Esophagus squamous epithelium (tissue), 5 donors: ENCODE measurements around the gene ECM2. TPM values are rescaled to one million over a fixed set of nuclear protein-coding genes. Genes with fewer than 3 reads are reported as not detected.

ENCODE experiments used
- DNase-seq: peaks from one replicate; lab custom pipeline; 2025; lab: John Stamatoyannopoulos, UW
- H3K27ac ChIP-seq, 4 donors: fragments of 200-600 bp; sonication (generic); one replicate each; pipeline ENCODE4 v1.5.1; 2016 to 2019; ENCODE audit warnings: mild to moderate bottlenecking in 1 of 4
- H3K27me3 ChIP-seq, 4 donors: fragments of 200-600 bp; sonication (generic); 1 replicate in 3 of 4; 2 replicates in 1 of 4; pipeline versions ENCODE4 v1.5.1 to v1.6.0; 2017 to 2021; ENCODE audit warnings: antibody characterized with exemption in 1 of 4
- H3K36me3 ChIP-seq, 3 donors: fragments of 200-600 bp; sonication (generic); one replicate each; pipeline ENCODE4 v1.5.1; 2016 to 2019
- H3K4me1 ChIP-seq, 3 donors: fragments of 200-600 bp; sonication (generic); one replicate each; pipeline ENCODE4 v1.5.1; 2017 to 2019
- H3K4me3 ChIP-seq, 4 donors: fragments of 200-600 bp; sonication (generic); 1 replicate in 3 of 4; 2 replicates in 1 of 4; pipeline ENCODE4 v1.5.1; 2016 to 2019; ENCODE audit warnings: mild to moderate bottlenecking in 2 of 4, moderate library complexity in 1 of 4
- H3K9me3 ChIP-seq, 3 donors: fragments of 200-600 bp; sonication (generic); one replicate each; pipeline ENCODE4 v1.5.1; 2016 to 2019
- POLR2A ChIP-seq, 4 donors: fragments of 450-650 bp; IDR thresholded peaks; one replicate each; pipeline ENCODE4 v1.6.1; 2017; ENCODE audit warnings: antibody characterized with exemption in 4 of 4, mild to moderate bottlenecking in 4 of 4, moderate library complexity in 3 of 4
- WGBS, 2 donors: methylation state at CpG; one replicate each; pipeline ENCODE4 v1.1.5; 2018; 5-methylcytosine and 5-hydroxymethylcytosine counted together
- intact Hi-C: fragments of 100-400 bp; cut with DNase I; formaldehyde crosslinking; loops from one replicate; pipeline ENCODE4 v1.15.0; 2022
- total RNA-seq, 4 donors: library from RNA; depleted of rRNA; stranded (reverse); fragments of >200 nt; gene quantifications; one replicate each; pipeline ENCODE4 v1.1.0, GENCODE V29; 2016
- TF ChIP-seq, protein P1 (sequence below), 6 experiments: fragments of 450-650 bp in 4 of 6; fragments of 200-600 bp in 2 of 6; sonication (generic) in 2 of 6; IDR thresholded peaks; one replicate each; pipeline ENCODE4 v1.5.1; 2016 to 2019; ENCODE audit warnings: antibody characterized with exemption in 6 of 6, mild to moderate bottlenecking in 4 of 6, moderate library complexity in 4 of 6
- donor health status: DM: yes; HTN: yes; CAD: no.

ECM2 gene
- total RNA-seq, 4 donors from 2014 or later: 0.57 to 13.1 (median 3.5) TPM

DNA sequence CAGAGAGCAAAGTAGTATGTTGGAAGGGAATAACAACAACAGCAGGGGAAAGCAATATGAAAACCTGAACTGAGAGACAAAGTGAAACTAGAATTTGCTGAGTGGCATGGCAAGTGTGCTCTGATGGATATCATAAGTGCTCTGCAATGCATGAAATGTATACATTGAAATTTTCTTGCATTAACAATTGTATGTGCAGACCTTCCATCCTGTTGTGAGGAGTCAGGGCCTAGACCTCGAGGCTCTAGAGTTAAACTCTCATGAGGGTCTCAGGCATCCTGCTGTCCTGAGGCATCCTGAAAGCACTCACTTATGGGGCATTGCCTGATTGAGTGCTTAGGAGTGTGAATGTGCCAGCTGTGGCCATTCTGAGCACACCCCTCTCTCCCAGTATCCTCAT, 1.1 kb downstream of the ECM2 start:
- DNase-seq: no peak
- peak overlapping the region in 2 of 4 donors; percentile 13 to 54 for H3K4me3 ChIP-seq

DNA sequence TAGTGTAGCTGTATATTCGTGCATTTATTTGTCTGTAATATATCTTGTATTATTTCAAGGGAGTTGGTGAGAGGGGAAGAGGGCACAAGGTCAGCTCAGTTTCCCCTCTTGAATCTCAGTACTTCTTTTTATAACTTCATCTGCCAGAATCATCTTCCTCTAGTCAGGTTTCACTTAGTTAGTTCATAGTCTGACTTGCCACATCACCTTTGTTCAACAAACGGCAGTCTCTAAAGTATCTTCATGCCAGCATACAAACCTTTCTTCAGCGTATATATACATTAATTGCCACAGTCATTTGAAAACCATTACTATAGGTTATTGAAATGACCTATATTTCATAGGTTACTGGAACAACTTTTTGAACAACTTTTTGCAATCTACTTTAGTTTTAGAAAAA, 1.6 kb downstream of the ECM2 start:
- TF ChIP-seq, protein P1, sequence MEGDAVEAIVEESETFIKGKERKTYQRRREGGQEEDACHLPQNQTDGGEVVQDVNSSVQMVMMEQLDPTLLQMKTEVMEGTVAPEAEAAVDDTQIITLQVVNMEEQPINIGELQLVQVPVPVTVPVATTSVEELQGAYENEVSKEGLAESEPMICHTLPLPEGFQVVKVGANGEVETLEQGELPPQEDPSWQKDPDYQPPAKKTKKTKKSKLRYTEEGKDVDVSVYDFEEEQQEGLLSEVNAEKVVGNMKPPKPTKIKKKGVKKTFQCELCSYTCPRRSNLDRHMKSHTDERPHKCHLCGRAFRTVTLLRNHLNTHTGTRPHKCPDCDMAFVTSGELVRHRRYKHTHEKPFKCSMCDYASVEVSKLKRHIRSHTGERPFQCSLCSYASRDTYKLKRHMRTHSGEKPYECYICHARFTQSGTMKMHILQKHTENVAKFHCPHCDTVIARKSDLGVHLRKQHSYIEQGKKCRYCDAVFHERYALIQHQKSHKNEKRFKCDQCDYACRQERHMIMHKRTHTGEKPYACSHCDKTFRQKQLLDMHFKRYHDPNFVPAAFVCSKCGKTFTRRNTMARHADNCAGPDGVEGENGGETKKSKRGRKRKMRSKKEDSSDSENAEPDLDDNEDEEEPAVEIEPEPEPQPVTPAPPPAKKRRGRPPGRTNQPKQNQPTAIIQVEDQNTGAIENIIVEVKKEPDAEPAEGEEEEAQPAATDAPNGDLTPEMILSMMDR (IDR thresholded peaks at IDR 0.05): no peak
- TF ChIP-seq POLR2A (IDR thresholded peaks at IDR 0.05): no peak

More for the DNA sequence above, 1.1 kb downstream of the ECM2 start:
- intact Hi-C loops: no loop called here
- no peaks in the 10 kb centered on the region for H3K27me3 ChIP-seq
- H3K36me3 ChIP-seq: no peaks in the 10 kb centered on the region
- peak overlapping the region in 2 of 4 donors; percentile 15 to 27 for H3K27ac ChIP-seq
- peaks cover 0 to 5% (median 0%) of the 10 kb centered on the region in 3 donors for H3K4me1 ChIP-seq
- TF ChIP-seq POLR2A (IDR thresholded peaks at IDR 0.05): no peak
- TF ChIP-seq, protein P1 (IDR thresholded peaks at IDR 0.05): no peak
- H3K9me3 ChIP-seq: no peaks in the 10 kb centered on the region
- WGBS, 2 donors: 26 to 64% methylated on average over 1 of the region's 1 CpG

DNA sequence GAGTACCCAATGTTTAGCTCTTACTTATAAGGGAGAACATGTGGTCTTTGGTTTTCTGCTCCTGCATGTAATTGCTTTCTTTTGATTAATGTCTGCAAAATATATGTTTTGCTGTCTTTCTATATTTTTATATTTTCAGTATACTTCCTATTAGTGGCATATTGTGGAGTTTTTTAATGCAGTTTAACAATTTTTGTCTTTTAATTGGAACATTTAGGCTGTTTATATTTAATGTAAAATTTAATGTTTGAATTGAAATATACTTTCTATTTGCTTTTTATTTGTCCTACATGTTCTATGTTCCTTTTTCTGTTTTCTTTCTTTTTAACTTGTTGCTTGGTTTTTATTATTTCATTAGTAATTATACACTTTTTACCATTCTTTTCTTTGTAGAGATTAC, 4.9 kb downstream of the ECM2 start:
- no peak for DNase-seq
- intact Hi-C loops: no loop called here
- H3K4me3 ChIP-seq: no peak overlapping the region
- H3K4me1 ChIP-seq: peaks cover 0 to 5% (median 0%) of the 10 kb centered on the region in 3 donors
- TF ChIP-seq POLR2A (IDR thresholded peaks at IDR 0.05): no peak
- TF ChIP-seq, protein P1 (IDR thresholded peaks at IDR 0.05): no peak
- no peaks in the 10 kb centered on the region for H3K27me3 ChIP-seq
- H3K27ac ChIP-seq: no peak overlapping the region
- no peaks in the 10 kb centered on the region for H3K36me3 ChIP-seq
- H3K9me3 ChIP-seq: no peaks in the 10 kb centered on the region

More for the DNA sequence above, 1.6 kb downstream of the ECM2 start:
- WGBS, 2 donors: 57 to 73% methylated on average over 3 of the region's 3 CpGs
- no peaks in the 10 kb centered on the region for H3K9me3 ChIP-seq
- peak overlapping the region in 1 of 4 donors; percentile 15 for H3K27ac ChIP-seq
- DNase-seq: no peak
- H3K36me3 ChIP-seq: no peaks in the 10 kb centered on the region
- H3K4me1 ChIP-seq: peaks cover 0 to 5% (median 0%) of the 10 kb centered on the region in 3 donors
- peak overlapping the region in 2 of 4 donors; percentile 13 to 54 for H3K4me3 ChIP-seq
- no peaks in the 10 kb centered on the region for H3K27me3 ChIP-seq
- intact Hi-C loops: no loop called here

DNA sequence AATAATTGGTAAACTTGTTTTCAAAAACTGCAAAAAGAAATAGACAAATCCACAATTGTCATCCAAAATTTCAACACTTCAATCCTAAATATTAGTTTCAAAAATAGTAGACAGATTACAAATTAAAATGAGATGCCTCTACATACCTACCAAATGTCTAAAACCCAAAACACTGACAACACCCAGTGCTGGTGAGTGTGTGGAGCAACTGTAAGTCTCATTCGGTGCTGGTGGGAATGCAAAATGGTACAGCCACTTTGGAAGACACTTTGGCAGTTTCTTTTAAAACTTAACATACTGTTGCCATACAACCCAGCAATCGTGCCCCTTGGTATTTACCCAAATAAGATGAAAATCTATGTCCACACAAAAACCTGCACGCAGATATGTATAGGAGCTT, 6.7 kb downstream of the ECM2 start:
- WGBS, 2 donors: 85 to 96% methylated on average over 3 of the region's 3 CpGs
- no peak overlapping the region for H3K4me3 ChIP-seq
- H3K27me3 ChIP-seq: no peaks in the 10 kb centered on the region
- DNase-seq: no peak
- H3K27ac ChIP-seq: no peak overlapping the region
- no peaks in the 10 kb centered on the region for H3K36me3 ChIP-seq
- H3K9me3 ChIP-seq: no peaks in the 10 kb centered on the region
- no peaks in the 10 kb centered on the region for H3K4me1 ChIP-seq
- intact Hi-C loops: no loop called here
- TF ChIP-seq, protein P1 (IDR thresholded peaks at IDR 0.05): no peak
- TF ChIP-seq POLR2A (IDR thresholded peaks at IDR 0.05): no peak

DNA sequence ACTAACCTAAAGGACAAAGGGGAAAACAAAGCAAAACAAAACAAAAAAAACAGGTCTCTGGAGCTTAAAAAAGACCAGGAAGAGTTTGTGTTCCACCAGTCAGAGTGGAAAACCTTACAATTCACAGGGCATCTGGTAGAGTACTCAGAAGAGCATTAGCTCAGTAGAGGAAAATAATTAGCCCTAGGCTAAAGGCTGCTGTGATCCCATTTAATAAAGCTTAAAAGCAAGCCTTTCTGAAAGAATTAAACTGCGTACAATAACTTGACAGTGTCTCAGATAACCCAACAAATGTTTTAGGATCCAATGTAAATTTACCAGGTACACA, 7.3 kb downstream of the ECM2 start:
- Histone ChIP-seq H3K4me3 (no peak overlapping the region), H3K9me3 (no peaks in the 10 kb centered on the region), H3K4me1 (no peaks in the 10 kb centered on the region), H3K36me3 (no peaks in the 10 kb centered on the region), H3K27me3 (no peaks in the 10 kb centered on the region), H3K27ac (no peak overlapping the region)
- TF ChIP-seq POLR2A (IDR thresholded peaks at IDR 0.05): no peak
- TF ChIP-seq, protein P1 (IDR thresholded peaks at IDR 0.05): no peak
- no peak for DNase-seq
- intact Hi-C loops: no loop called here
- WGBS, 2 donors: 79 to 95% methylated on average over 1 of the region's 1 CpG
